ENCODE measurements around the gene EXOC4.

- no peak for TF ChIP-seq CTCF (IDR thresholded peaks at IDR 0.05)
- TF ChIP-seq POLR2A (IDR thresholded peaks at IDR 0.05), result no peak
- no peak for TF ChIP-seq POLR2AphosphoS5 (IDR thresholded peaks at IDR 0.05)
Measured at GRCh38 chr7:133769668-133770067, 516.8 kb downstream of the EXOC4 start.
